DOHH2 (cell line): ENCODE data around the gene ADGRE1.

ENCODE experiments used
- CTCF ChIP-seq: fragments of 200-600 bp; sonication (generic); IDR thresholded peaks from one replicate; pipeline ENCODE4 v1.5.1; 2014; ENCODE audit warnings: antibody characterized with exemption, mild to moderate bottlenecking, low read depth, low read length; ENCODE audit not compliant: poor library complexity, severe bottlenecking
- EZH2phosphoT487 ChIP-seq: fragments of 200-600 bp; sonication (generic); IDR thresholded peaks from 2 replicates; pipeline ENCODE4 v1.6.1; 2017; ENCODE audit warnings: borderline replicate concordance, mild to moderate bottlenecking, antibody characterized with exemption, low read length, moderate library complexity, mixed read lengths

DNA sequence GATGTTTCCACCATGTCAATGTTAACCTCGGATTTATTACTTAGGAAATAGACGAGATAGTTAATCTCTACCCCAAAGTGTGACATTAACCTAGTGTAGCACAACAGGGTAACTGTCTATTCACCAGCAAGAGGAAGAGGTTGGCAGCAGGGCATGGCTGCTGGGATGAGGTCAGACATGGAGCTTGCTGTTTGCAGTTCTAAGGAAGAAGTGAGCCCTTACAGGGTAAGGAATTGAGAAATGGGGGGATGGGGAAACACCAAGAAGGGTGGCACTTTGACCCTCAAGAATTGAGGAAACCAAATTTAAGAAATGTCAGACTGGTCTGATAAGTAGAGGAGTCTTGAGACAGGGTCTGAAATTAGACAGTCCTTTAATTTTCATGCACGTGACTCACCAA is 71.4 kb downstream of the ADGRE1 start:
- TF ChIP-seq CTCF = no peak
- no peak for TF ChIP-seq EZH2phosphoT487
